ENCODE measurements around the gene CD244.

CD244 gene

DNA sequence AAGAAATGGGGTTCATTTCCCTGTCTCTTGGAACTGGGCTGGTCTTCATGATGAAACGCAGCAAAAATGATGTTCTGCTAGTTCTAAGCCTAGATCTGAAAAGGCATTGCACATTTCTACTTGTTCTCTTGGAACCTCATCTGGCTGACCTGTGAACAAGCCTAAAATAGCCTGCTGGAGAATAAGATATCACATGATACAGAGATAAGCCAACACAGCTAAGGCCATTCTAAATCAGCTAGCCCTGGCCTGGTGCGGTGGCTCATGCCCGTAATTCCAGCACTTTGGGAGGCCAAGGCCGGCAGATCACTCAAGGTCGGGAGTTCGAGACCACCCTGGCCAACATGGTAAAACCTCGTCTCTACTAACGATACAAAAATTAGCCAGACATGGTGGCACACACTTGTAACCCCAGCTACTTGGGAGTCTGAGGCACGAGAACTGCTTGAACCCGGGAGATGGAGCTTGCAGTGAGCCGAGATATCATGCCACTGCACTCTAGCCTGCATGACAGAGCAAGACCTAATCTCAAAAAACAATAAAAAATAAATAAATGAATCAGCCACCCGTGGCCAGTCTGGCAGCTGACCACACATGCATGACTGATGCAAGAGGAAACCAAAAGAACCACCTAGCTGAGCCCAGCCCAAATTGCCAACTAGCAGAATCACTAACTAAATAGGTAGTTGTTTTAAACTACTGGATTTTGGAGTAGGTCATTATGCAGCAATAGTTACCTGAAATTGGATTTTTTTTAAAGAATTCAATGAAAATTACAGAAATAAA, 18.0 kb downstream of the CD244 start:
- no peak for DNase-seq

DNA sequence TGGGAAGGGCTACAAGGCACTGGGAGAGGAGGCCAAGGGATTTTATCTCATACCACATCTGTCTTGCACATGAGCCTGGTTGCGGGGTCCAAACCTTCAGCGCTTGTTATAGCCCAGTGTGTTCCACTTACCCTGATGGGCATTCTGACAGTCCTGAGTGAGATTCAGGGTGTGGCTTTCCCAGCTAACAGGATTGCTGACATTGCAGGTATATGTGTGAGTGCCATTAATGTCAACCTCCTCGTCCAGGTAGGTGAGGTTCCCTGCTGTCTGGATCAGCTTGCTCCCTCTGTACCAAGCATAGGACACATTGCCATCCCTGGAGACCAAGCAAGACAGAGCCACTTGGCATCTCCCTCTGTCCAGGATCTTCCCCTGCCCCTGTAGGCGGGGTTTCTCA, 21.6 kb downstream of the CD244 start:
- no peak for DNase-seq

DNA sequence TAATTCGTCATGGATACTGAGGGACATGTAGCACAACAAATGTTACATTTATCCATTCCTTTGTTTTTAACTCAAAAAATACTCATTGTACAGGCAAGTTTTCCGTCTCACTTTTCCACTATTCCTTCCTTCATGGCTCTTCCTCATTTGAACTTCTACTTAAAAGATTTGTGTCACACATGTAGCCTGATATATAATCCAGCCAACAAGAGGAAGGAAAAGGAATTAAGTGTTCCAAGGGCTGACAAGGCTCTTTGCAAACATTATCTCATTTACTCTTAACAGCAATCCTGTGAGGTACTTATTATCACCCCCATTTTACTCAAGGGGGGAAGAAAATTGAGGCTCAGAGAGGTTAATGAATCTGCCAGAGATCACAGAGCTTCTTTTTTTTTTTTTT, 22.9 kb downstream of the CD244 start:
- DNase-seq: no peak

- DNase-seq: no peak
These were observed 23.8 kb downstream of the CD244 start for GRCh38 chr1:160838888-160839287.

DNA sequence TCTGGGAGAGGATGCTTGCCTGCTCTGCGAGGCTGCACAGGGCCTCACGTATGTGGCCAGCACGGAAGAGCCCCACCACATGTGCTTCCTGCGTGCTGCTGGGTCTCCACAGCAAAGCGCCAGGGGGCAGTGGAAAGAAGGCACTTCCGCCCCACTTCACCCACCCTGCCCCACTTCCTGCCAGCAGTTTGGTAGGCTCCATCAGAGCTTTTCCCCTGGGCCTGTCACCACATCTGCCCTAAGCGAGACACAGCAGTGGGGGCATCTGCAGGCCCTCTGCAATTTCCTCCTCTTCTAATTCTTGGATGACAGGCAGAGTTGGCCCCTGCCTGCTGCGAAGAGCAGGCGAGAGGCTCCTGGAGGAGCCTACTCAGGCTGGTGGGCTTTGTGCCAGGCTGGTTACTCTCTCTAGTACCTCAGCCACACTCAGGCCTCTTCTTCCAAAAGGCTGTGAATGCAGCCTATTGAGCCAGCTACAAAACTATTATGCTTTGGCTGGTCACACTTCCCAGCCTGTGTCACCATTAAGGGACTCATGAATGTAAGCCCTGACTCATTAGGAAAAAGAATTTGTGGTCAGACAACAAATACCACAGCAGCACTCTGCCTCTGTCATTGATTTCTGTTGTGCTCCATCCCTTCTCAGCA, 25.0 kb downstream of the CD244 start:
- DNase-seq: no peak

DNA sequence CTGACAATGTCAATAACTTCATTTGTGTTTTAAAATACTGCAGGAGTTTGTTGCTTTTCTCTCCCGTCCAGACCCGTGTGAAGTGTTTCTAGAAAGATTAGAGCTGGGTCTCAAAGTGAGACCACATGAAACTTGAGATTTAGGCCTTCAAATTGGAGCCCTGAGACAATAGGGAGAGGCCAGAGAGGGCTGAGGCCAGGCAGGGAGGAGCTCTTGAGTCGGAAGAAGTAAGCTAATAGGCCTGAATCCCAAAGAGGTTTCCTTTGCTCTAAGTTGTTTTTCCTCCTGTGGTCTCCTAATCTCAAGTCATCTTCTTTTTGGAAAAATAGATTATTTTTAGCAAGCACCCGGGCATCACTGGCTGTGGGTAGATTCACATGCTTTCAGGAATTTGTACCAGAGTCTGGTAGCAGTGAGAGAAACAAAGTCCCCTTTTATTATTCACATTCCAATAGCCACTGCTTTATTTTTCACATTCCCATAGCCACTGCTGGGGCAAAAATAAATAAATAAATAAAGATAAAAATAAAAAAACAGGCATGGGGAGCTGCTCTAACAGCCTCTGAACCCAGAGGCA, 25.6 kb downstream of the CD244 start:
- DNase-seq: no peak

DNA sequence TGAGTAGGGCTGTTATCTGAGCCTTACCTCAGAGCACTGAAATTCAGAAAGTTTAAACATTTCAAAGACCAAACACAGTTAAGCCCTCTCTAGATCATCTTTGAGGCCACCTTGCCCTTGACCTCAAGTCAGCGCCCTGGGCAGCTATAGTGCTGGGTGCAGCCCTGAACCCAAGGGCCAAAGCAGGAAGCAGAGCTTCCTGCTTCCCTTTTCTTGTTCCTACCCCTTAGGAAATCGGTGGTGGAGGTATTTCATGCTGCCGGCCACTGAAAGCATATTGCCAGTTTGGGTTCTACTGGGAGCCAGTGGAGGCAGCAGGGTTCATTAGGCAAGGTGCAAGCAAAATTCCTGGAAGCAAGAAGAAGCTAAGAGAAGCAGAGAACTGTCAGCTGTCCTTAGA, 26.1 kb downstream of the CD244 start:
- DNase-seq: no peak

DNA sequence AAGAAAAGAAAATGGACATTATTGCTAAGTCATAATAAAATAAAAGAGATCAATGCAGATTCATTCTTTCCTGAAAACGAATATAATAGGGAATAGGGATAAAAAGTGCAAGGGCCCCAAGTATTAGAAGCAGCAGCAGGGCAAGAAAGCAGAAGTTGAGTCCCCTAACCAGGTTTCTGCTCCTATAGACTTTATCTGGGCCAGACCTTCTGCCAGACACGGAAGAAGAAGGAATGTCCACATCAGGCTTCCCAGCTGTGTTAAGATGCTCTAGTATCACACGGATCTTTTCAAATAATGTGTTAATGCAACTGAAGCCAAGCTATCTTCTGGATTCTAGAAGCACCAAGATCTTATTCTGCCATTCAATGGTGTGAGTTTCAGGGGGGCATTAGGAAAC, 26.9 kb downstream of the CD244 start:
- no peak for DNase-seq

- peak; percentile 30 for DNase-seq
These were observed 27.6 kb downstream of the CD244 start for GRCh38 chr1:160834945-160835565.

- DNase-seq: no peak
These were observed 32.1 kb downstream of the CD244 start for GRCh38 chr1:160830321-160831153.

DNA sequence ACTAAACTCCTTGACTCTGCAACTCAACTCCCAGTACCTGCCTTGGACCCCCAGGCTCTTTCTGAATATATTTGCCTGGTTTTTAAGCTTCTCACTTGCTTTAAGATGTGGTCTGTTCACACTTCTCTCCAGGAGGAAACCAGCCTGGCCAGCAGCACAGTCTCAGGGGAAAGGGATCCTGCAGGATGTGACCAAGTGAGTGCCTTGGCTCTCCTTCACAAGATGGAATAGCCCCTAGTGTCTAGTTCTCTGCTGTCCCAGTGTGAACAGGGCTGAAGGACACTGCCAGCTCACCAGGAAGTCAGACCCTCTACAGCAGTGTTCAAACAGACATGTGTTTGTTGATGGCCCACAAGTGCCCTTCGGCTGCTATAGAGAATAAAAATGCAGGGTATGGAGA, 32.9 kb downstream of the CD244 start:
- DNase-seq: no peak

DNA sequence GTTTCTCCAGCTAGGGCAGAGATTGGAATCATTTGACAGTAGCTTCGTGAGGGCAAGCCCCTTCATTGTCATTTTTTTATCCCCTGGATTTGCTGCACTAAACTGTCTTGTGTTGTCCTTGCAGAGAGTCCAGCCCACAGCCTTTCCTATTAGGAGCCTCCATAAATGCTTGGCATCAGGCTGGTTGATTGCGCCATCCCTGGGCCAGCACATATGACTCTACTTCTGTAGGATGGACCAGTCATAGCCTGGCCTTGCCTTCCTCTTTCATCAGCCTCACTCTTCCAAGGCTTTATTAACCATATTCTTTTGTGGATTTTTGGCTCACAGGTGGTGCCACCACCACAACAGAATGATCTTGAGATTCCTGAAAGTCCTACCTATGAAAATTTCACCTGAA, 35.3 kb downstream of the CD244 start:
- no peak for DNase-seq

DNA sequence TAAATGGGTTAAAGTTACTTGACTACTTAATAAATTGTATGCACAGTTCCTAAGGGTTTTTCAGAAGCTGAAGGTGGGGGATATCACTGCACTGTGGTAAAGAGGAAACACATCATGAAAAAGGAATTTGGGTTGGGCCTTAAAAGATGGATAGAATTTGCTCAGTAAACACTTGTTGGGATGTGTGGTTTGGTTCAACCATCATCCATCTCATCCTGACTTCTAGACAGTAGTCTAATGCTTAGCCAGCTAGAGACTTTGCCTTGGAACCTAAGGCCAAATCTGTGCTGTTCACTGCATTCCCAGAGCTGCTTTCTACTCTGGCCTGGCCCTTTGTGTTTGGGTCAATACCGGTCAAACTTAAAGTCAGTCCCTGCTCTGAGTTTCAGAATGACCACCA, 36.1 kb downstream of the CD244 start:
- no peak for DNase-seq

GRCh38 chr1:160823296-160823695, 39.4 kb downstream of the CD244 start:
- DNase-seq: no peak

DNA sequence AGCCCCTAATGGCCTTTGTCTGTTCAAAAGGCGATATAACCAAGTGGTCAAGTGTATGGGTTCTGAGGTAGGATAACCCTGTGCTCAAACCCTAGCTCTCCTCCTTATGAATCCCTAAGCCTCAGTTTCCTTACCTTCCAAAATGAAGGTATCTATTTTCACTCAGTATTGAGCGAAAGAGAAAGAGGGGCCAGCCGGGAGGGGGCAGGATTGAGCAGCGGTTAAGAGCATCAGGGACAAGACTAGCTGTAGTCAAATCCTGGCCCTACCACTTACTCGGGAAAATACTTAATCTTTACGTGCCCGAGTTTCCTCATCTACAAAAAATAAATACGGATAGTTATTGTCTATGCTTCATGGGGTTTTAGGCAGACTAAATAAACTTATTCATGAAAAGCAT, 41.1 kb downstream of the CD244 start:
- DNase-seq: no peak

DNA sequence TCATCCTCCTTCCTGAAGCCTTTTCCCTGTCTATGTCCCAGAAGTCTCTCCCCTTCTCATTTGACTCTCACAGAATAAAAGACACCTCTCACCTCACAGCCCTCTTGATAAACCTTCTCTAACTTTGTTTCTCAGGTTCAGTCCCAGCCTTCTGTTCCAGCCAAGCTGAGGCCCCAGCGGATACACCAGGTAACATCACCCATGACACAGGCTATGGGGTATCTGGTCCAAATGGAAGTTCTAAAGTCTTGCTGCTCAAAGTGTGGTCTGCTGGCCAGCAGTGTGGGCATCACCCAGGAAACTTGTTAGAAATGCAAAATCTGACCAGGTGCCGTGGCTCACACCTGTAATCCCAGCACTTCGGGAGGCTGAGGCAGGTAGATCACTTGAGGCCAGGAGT, 43.5 kb downstream of the CD244 start:
- no peak for DNase-seq

DNA sequence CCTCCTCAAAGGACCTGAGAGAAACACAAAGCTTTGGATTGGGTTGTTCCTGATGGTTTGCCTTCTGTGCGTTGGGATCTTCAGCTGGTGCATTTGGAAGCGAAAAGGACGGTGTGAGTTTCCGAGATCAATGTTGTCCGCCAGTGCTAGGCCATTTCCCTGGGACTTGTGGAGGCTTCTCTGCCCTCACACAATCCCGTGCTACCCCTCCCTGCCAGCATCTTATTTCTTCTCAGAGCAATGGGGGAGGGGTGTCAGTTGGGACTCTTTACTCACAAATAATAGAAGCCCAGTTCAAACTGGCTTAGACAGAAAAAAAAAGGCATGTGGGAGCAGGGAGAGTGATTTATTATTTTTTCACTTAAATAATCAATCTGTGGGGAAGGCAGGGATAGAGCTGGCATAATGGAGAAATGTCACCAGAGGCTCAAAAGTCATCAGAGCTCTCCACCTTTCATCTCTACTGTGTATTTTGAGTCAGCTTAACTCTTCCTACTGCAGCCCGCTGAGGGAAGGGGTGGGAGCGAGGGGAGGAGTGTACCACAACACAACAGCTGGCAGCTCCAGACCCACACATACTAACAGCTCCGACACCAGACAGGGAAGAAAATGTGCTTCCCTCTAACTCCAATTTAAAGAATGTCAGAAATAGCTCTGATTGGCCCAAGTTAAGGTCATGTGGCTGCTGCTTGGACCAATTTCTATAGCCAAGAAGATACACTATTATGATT, 44.3 kb downstream of the CD244 start:
- DNase-seq: no peak

- DNase-seq: no peak
These were observed 47.8 kb downstream of the CD244 start for GRCh38 chr1:160814856-160815255.

DNA sequence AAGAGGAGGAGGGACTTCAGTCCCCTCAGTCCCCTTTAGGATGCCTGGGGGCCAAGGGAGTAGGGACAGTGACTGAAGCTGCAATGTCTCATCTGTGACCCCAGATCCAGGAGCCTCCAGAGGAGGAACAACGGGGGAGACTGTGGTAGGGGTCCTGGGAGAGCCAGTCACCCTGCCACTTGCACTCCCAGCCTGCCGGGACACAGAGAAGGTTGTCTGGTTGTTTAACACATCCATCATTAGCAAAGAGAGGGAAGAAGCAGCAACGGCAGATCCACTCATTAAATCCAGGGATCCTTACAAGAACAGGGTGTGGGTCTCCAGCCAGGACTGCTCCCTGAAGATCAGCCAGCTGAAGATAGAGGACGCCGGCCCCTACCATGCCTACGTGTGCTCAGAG, 48.4 kb downstream of the CD244 start:
- DNase-seq: no peak

DNA sequence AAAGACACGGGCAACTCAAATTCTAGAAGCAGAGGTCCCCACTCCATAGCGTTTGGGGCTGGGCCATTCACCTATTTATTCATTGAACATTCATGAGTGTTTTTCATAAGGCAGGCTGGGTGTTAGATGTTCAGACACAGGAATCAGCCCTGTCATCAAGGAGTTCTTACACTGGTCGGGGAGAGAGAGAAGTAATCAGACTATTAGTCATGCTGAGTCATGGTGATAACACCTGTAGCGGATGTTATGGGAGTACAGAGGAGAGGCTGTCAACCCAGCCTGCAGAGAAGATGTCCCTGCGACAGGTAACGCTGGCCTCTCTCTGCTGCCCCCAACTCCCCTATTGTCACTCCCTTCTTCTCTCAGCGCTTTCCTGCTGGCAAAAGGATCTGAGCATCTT, 49.5 kb downstream of the CD244 start:
- DNase-seq: no peak

- DNase-seq: no peak
These were observed 51.5 kb downstream of the CD244 start for GRCh38 chr1:160811147-160811546.

- DNase-seq: no peak
These were observed 52.2 kb downstream of the CD244 start for GRCh38 chr1:160810486-160810885.

Data from NCI-H2081 treated with DMSO at 0.1 percent for 48 hours (cell line).